BJ (cell line): ENCODE results near the gene NUP205. TPM values are rescaled to one million over a fixed set of nuclear protein-coding genes. Genes with fewer than 3 reads are reported as not detected.

ENCODE experiments used
- CTCF ChIA-PET: fragments of 350-600 bp; formaldehyde crosslinking; extraction: SDS; loops from one replicate; lab custom pipeline; 2021; ENCODE audit warnings: antibody characterized with exemption, inconsistent platforms; lab: Yijun Ruan, JAX
- POLR2A ChIA-PET: fragments of 300-600 bp; sonication (Branson Sonifier 250); formaldehyde crosslinking; extraction: SDS; loops from one replicate; lab custom pipeline; 2021; ENCODE audit warnings: antibody characterized with exemption; lab: Charles Lee
- DNase-seq: peaks from one replicate; pipeline ENCODE4 v3.0.0-alpha.2; 2011; ENCODE audit warnings: low read depth
- H3K27me3 ChIP-seq: 2 replicates; pipeline ENCODE4 v1.6.0; 2011; ENCODE audit warnings: low read length; ENCODE audit not compliant: control insufficient read depth, insufficient read depth
- H3K36me3 ChIP-seq: 2 replicates; pipeline ENCODE4 v1.5.1; 2011; ENCODE audit warnings: low read length; ENCODE audit not compliant: control insufficient read depth, insufficient read depth
- H3K4me3 ChIP-seq: 2 replicates; pipeline ENCODE4 v1.5.1; 2011; ENCODE audit warnings: low read depth, mild to moderate bottlenecking, control low read depth, low read length
- CTCF ChIP-seq: IDR thresholded peaks from 2 replicates; pipeline ENCODE4 v1.5.1; 2011; ENCODE audit warnings: low read depth, mild to moderate bottlenecking, control low read depth, inconsistent platforms, low read length, moderate library complexity; ENCODE audit not compliant: insufficient read depth
- polyA plus RNA-seq: library from polyadenylated mRNA; depleted of rRNA; stranded (reverse); fragments of >200 nt; gene quantifications from 2 replicates; pipeline ENCODE4 v1.2.3, GENCODE V29; 2011

The NUP205 gene
- polyA plus RNA-seq, 1 experiment, result 27.2 TPM

- 0 out of 2 replicates have a peak, but pooled peaks cover 1% of the 10 kb centered on the region for H3K36me3 ChIP-seq
- TF ChIP-seq CTCF, result no peak
- ChIA-PET CTCF (interaction anchor here (0.7 kb wide), 1 partner anchor 1420 kb away, joined by 3 read pairs; no protein-coding TSS in a partner anchor), POLR2A (no interaction called here)
- no peaks in the 10 kb centered on the region for H3K27me3 ChIP-seq
- no peak for DNase-seq
- H3K4me3 ChIP-seq, result no peak overlapping the region
Measured at GRCh38 chr7:135653340-135654080, 95.8 kb downstream of the NUP205 start.

- H3K4me3 ChIP-seq, result no peak overlapping the region
- TF ChIP-seq CTCF, result no peak
- no peaks in the 10 kb centered on the region for H3K27me3 ChIP-seq
- DNase-seq, result no peak
- ChIA-PET CTCF (interaction anchor here (1.1 to 4.0 kb wide), 2 partner anchors 12 to 14 kb away, joined by 5 to 23 read pairs; no protein-coding TSS in a partner anchor), POLR2A (no interaction called here)
- H3K36me3 ChIP-seq, result no peaks in the 10 kb centered on the region
Measured at GRCh38 chr7:135658564-135658963, 100.8 kb downstream of the NUP205 start.

- no peak for DNase-seq
- Histone ChIP-seq H3K27me3 (no peaks in the 10 kb centered on the region), H3K36me3 (no peaks in the 10 kb centered on the region), H3K4me3 (no peak overlapping the region)
- POLR2A ChIA-PET, result no interaction called here
- no peak for TF ChIP-seq CTCF
- CTCF ChIA-PET, result interaction anchor here (1.1 to 4.0 kb wide), 4 partner anchors 13 to 17 kb away, joined by 4 to 23 read pairs (median 5); no protein-coding TSS in a partner anchor
Measured at GRCh38 chr7:135659159-135659846, 101.6 kb downstream of the NUP205 start.

- ChIA-PET CTCF (interaction anchor here (0.9 to 4.5 kb wide), 19 partner anchors 11 to 387 kb away, joined by 3 to 39 read pairs (median 4); no protein-coding TSS in a partner anchor), POLR2A (no interaction called here)
- Histone ChIP-seq H3K27me3 (no peaks in the 10 kb centered on the region), H3K36me3 (no peaks in the 10 kb centered on the region; the same call in 1 of the 2 replicates), H3K4me3 (peak overlapping the region; percentile 100)
- no peak for DNase-seq
- no peak for TF ChIP-seq CTCF
Measured at GRCh38 chr7:135661311-135662122, 103.8 kb downstream of the NUP205 start.
